ENCODE measurements around the gene TSSK2.

Gene TSSK2

DNA sequence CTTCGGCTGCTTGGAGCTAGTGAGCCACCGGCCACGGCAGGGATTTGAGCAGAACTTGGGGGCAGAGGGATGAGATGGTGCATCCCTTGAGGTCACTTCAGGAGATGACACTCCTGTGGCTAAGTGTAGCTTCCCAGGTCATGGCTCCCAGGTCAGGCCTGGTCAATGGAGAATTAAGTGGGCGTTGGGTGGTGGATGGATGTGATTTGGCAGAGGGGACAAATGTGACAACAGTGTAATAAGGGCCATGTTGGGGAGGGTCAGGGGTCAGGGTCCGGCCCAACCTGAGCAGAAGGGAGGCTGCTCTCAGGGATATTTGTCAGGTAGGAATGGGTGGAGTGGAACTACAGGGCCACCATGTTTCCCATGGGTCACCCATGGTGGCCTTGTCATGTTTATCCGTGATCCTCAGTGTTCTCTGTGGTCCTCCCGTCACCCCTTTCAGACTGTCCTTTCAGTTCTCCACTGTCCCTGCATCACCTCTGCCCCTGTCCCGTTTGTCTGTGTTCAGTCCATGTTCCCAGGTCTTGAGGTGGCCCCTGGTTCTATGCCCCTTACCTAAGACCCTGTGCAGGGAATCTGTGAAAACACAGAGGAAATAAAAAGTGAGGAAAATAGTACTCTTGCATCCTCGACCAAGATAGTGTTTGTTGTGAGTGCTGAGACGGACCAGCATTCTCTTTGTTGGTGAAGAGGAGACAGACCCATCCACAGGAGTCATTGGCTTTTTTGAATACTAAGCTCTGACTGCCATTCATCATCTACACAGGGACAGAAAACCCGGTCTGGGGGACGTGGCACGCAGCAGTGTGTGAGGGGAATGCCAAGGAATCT, 41.3 kb downstream of the TSSK2 start:
- DNase-seq = no peak

DNA sequence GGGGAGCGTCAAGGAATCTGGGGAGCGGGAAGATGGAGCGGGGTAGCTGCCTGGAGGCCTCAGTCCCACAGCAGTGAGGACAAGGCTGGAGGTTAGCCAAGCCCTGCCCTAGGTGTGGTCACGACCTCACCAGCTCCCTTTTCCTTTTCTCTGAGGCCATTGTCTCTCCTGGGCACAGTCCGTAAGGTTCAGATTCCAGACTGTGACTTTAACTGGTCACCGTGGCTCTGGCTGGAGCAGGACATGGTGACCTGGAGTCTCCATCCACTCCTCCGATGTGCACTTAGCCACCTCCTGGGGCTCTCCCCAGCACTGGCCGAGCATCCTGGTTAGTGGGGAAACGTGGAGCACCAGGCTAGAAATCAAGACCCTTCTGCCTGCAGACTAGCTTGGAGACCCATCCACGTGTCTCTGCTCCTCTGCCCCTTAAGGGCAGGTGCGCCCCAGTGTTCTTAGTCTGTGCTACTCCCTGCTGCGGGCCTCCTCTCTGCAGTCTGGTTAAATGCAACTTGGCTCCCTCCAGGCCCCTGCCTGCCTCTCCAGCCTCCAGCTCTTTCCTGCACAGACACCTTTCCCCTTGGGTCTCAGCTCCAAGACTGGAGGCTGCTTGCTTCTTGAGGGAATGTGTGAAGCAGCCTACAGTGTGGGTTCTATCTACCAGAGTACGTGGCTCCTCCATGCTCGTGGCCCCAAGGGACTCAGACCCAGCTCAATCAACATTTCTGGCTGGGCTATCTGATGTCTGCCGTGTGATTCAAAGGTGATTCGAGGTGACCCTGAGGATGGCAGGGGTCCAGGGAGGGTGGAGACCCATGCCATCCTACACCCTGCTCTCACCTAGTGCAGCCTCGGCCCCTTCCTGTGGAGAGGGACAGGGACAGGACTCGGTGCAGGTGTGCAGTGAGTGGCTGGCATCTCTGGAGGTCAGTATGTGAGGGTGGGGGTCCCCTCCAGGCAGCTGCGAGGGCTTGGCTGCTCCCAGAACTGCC, 42.2 kb downstream of the TSSK2 start:
- no peak for DNase-seq

DNA sequence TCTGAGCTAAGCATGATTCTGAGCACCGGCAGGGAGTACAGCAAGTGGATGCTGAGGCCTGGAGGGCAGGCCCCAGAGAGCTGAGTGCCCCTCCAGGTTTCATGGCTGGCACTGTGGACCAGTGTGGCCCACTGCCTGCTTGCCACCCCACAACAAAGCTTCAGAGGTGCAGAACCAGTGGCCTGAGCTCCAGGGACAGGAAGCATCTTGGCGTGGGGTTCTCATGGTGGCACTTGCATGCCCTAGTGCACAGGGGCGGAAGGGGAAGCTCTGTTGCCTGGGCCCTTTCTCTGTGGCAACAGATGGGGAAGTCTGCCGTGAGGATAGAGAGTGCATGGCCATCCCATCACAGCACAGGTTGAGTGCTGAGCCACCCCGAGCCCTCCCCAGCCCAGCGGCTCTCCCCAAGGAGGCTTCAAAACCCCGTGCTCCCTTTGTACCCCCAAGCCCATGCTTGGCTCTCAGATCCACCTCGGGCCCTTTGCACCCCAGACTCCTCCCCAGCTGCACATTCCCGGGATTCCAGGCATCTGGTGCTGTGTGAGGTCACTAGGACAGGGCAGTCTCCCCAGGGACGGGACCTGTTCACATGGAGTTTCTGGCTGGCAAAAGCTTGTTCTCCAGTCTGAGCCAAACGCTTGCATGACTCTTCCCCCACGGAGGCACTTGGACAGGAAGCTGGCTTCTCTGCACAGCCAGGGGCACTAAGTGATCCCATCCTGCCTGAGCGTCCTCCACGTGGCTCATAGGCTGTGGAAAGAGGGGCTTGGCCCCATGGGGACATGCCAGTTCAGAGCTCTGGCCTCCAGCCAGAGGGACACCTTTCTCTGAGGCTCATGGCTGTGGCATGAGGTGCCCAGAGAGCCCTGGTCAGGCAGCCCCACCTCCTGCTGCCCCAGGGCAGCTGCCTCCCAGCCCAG, 43.3 kb downstream of the TSSK2 start:
- DNase-seq = peak in 2 of 14 donors; percentile 12 to 24

DNA sequence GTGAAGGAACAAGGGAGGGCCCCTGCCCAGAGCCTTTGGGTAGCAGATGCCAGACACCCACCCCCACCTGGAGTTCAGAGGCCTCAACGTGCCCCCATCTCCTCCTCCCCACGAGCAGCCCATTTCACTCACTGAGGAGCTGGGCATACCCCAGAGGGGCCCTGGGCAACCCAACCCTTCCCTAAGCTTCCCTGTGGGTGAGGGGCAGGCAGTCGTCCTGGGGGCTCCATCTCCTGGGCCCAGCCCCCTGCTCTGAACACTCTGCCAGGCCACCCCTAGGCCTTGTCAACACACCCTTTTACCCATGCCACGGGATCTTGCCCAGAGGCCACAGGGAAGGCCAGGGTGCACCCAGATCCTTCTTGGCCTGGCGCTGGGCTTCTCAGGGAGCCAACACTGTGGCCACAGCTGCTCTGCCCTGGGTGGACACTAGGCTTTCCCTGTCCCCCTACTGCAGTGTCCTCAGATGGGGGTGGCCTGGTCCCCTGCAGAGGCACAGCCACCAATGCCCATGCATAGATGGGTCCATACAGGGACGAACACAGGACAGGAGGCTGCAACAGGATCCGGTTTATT, 44.0 kb downstream of the TSSK2 start:
- DNase-seq = no peak

DNA sequence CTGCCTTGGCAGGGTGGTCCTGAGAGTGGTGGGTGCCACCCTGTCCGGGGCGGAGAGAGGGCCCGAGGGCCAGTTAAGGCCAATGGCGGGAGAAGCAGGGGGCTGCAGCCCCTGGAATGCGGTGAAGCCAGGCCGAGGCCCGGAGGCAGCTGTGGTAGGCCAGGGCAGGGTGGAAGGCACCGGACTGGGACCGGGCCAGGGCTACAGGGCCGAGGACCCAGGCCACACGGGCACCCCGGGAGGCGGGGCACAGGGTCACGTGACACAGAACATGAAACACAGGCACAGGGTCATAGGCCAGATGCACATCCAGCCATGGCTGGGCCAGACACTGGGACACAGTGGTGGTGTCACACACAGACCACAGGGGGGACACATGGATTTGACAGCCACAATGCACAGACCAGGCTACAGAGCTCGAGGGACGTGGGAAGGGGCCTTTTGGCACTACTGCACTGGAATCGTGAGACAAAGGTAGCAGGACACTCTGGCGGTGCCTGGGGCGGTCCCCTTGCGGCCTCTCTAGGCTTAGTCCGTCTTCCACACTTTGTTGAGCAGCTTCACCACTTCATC, 44.6 kb downstream of the TSSK2 start:
- no peak for DNase-seq

DNA sequence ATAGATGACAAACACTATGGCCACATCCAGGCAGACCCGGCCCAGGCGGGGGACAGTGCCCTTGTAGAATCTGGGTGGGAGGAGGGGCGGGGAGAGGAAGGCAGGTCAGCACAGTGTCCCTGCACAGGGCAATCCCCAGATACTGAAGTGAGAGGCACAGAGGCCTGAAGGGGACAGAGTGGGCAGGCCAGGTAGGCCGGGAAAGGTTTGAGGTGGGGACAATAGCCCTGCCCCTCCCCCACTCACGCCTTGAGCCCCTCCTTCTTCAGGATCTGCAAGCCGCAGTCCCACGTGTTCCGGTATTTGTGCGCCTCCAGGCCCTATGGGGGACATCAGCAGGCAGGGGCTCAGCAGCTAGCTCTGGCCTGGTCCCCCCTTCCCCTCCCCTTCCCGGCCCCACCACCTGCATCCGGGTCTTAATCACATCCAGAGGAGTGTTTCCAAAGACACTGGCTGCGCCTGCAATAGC, 45.1 kb downstream of the TSSK2 start:
- no peak for DNase-seq

DNA sequence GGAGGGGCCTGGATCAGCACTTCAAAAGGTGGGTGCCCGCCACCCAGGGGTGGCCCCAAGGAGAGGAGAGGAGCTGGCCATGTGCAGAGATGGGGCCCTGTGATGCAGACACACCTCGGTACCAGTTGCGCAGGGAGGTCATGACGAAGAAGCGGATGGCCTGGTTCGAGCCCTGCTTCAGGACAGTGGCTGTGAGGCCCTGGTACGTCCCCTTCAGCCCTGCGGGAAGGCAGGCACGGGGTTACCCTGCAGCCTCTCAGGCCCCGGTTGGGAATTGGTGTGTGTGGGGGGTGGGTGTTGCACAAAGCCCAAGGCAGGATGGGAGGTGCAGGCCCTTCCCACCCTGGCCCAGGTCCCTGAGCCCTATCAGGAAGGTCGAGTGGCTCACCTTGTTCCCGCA, 45.6 kb downstream of the TSSK2 start:
- DNase-seq = no peak

DNA sequence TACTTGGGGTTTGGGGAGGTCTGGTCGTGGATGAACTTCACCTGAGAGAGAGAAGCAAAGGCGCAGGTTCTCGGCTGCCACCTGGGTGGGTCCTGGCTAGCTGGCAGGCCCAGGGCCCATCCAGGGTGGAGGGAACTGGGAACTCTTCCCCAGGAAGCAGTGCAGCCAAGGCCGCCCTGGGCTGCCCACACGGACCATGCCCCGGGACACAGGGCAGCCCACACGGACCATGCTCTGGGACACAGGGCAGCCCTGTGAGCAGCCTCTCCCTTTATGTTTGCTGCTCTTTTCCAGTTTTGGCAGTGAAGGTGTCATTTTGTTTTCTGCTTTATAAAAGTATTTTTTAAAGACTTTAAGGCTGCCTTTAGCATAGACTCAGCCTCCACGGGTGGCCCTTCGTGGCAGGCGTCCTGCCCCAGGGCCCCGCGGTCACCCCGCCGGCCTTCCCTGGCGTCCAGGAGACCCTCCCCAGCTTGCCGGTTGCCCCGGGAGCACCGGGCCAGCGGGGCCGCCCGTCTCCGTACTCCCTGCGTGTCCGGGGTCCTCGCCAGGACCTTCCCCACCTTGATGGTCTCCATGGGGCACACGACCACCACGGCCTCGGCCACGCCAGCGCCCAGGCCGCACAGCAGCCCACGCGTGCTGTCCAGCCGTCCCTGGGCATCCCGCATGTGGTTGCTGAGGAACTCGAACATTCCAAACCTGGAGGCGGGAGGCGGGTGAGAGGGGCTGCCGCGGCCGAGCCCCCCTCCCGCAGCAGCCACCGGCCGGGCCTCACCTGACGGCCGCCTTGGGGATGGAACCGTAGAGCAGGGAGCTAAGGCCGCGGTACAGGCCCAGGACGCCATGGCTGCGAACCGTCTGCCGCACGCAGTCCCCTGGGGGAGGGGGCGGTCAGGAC, 46.3 kb downstream of the TSSK2 start:
- DNase-seq = no peak

DNA sequence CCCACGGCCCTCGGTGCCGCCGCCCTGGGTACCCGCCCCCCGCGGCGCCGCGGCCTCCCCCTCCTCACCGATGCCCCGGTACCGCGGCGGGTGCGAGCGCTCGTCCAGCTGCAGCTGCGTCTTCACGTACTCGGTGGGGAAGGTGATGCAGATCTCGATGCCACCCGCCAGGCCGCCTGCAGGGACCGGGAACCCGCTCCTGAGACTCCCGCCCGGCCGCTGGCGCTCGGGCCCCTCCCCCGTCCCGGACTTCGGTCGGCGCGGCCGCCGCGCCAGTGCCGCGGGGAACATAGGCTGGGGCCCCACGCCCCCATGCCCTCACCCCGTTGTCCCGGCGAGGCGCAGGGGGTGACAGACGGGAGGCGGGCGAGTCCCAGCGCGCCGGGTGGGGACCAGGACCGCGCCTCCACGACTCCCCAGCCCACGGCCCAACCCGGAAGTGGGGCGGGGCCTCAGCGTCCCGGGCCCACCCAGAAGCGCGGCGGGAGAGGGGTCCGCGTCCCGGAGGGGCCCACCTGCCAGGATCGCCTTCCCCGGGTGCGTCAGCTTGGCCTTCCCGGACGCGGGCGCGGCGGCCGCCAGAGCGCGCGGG, 47.1 kb downstream of the TSSK2 start:
- peak in 3 of 14 donors; percentile 40 to 77 (median 60) for DNase-seq

DNA sequence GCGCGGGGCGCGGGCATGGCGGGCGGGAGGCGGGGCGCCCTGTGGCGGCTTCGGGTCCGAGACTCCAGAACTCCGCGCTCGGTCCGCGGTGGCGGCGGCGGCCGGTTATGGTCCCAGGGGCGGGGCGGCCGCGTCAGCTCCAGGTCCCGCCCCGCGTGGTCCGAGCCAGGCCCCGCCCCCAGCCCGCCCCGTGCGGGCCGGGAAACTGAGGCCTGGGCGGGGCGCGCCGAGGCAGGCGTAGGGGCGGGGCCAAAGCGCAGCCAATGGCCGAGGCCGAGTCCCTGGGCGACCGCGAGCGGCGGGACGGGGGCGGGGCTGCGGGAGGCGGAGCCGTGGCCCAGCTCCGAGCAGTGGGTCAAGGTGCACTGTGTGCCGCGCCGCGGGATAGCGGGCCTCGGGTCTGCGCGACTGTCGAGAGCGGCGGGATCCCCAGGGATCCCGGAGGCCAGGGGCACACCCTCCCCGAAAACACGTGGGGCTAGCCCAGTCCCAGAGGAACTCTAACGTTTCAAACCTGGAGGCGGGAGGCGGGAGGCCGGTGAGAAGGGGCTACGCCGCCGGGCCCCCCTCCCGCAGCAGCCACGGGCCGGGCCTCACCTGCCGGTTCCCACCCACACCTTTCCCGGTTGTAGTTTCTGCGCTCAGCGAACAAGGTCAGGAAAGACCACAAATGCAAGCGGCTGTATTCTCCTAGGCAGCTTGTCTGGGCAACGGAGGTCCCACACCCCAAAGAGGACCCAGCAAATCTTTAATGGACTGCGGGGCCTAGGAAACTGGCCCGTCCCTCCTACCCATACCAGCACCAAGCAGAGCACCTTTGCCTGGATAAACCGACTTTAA, 47.8 kb downstream of the TSSK2 start, which contains the start of gene SLC25A1:
Gene SLC25A1, minus strand, starts transcription at position 80 of the 840 bp plus-strand sequence. Its CDS starts 63 bp downstream, at position 17.
- DNase-seq = peak in 13 of 14 donors; percentile 52 to 91 (median 78)

DNA sequence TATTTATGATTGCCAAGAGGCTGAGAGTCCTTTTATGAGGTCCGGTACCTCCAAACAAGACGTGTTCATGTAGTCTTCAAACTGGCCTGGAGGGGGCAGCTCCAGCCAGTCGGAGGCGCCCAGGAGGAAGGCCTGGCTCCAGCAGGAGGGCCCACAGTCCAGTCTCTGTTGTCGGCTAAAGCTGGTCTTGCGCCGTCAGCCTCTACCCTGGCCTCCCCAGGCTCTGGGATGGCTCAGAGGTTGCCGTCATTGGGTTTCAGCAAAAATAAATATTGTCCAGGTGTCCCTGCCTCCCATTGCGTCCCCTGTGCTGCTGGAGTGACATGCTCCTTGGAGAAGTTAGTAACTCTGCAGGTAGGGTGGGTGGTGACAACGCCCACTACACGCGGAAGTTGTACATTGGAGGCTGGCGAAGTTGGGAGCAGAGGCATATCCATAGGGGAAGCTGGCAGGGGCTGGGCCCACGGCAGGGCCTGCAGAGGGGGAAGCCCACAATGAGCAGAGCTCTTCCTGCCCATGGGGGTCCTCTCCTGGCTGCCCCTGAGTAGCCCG, 48.5 kb downstream of the TSSK2 start:
- DNase-seq = peak in 11 of 14 donors; percentile 37 to 75 (median 65)

DNA sequence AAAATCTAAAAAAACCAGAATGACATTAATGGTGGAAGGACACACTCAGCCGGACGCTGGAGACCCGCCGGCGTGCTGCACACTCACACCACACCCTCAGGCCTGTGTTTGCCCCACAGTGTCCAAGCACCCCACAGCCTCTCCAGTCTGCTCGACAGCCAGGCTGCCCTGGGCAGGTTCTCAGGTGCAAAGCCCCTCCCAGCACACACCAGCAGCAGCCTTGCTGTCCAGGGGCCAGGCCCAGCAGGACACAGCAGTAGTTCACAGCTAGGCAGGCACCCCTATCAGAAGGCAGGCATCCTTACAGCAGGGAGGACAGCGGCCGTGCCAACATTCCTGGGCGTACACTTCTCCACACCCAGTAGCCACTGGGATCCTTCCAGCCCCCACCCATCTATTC, 49.1 kb downstream of the TSSK2 start:
- DNase-seq = no peak

DNA sequence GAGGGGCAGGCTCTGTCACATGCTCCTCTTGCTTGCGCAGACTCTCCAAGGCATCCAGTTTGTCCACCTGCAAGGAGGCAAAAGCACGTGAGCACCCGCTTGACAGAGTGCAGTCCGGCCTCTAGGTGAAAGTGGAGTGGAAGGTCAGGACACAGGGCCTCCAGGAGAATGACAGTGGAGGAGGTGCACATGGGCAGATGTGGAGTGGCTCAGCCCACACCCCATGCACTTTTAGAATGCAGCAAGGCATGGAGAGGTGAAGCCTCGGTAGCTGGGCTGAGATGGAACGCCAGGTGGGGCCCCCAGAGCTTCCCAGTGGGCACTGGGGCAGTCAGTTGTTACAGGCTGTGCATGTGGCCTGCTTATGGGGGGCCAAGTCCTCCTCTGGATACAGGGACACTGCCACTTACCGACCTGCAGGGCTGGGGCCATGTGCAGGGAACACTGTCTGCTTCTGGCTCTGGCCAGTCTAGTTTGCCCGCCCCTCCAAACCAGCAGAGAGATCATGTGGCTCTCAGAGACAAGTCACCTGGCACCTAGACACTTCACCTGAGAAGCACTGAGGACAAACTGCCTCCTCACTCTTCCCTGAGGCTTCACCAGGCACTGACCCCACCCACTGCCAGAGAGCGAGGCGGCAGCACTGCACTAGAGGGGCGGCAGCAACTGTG, 49.8 kb downstream of the TSSK2 start:
- no peak for DNase-seq

DNA sequence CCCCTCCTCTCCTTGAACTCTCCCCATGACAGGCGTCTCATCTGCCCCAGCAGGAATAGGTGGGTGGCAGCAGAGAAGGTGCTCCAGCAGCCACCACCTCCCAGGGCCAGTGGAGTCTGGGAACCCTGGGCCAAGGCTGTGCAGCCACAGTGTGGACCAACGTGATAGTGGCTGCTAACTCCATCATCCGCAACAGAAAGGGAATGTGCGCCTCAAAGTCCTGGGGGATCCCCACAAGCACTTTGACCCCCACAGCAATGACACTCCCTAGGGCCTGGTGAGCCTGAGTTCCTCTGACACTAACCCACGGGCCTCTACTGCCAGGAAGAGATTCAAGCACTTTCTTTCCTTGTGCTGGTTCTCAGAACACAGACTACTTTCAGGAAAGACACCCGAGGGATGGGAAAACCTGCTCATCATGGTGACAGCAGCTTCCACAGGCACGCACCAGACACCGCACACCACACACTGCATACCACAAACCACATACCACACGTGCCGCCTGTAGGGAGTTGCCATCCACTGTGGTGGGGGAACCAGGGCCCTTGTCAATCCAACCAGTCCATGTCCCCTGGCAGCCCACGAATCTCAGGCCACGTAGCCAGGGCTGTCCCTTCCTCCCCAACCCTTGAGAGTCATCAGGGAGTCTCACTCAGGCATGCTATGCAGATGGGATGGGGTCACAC, 50.8 kb downstream of the TSSK2 start:
- DNase-seq = no peak
